ENCODE data around the gene SLC25A28. TPM values are rescaled to one million over a fixed set of nuclear protein-coding genes. Genes with fewer than 3 reads are reported as not detected.

SLC25A28 gene
- total and polyA plus RNA-seq, 8 donors: 32.5 to 55.8 (median 49.3) TPM

DNA sequence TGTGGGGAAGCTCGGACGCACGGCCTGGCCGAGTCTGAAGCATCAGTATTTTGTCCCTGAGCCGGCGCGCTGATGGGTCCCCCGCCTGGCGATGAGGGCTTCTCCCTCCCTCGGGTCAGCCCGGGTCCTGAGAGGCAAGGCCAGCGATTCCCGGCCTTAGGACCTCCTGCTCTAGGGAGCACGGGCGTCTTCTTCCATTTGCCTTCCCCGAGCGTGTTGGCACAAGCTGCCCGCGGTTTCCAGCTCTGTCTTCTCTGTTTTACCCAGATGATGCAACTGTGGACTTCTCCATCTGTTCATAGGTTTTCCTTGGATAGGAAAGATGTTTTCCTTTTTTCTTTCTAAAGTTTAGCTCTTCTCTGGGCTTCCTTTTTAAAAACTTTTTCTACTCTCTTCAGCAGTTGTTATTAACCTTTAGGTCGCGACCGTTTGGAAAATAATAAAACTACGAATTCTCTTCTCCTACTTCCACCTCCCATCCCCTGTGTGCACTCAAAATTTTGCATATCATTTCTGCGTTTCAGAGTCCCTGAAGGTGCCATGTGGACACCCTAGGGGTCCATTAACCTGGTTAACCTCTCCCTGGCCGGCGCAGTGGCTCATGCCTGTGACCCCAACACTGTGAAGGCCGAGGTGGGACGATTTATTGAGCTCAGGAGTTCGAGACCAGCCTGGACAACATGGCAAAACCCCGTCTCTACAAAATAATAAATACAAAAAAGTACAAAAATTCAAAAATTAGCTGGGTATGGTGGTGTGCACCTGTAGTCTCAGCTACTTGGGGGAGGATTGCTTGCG, 1.4 kb upstream of the SLC25A28 start:
- Histone ChIP-seq H3K36me3 (no peaks in the 10 kb centered on the region), H3K4me1 (peaks cover 31 to 37% of the 10 kb centered on the region in 2 donors), H3K27ac (peak overlapping the region; percentile 98), H3K9me3 (no peaks in the 10 kb centered on the region), H3K27me3 (no peaks in the 10 kb centered on the region), H3K4me3 (peak overlapping the region; percentile 82 to 91)
- ATAC-seq (peak; percentile 14), DNase-seq (peak in 1 of 4 donors; percentile 67)
- TF ChIP-seq, protein P1, sequence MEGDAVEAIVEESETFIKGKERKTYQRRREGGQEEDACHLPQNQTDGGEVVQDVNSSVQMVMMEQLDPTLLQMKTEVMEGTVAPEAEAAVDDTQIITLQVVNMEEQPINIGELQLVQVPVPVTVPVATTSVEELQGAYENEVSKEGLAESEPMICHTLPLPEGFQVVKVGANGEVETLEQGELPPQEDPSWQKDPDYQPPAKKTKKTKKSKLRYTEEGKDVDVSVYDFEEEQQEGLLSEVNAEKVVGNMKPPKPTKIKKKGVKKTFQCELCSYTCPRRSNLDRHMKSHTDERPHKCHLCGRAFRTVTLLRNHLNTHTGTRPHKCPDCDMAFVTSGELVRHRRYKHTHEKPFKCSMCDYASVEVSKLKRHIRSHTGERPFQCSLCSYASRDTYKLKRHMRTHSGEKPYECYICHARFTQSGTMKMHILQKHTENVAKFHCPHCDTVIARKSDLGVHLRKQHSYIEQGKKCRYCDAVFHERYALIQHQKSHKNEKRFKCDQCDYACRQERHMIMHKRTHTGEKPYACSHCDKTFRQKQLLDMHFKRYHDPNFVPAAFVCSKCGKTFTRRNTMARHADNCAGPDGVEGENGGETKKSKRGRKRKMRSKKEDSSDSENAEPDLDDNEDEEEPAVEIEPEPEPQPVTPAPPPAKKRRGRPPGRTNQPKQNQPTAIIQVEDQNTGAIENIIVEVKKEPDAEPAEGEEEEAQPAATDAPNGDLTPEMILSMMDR (IDR thresholded peaks at IDR 0.05): no peak
- intact Hi-C loops (cut with DNase I): no loop called here

DNA sequence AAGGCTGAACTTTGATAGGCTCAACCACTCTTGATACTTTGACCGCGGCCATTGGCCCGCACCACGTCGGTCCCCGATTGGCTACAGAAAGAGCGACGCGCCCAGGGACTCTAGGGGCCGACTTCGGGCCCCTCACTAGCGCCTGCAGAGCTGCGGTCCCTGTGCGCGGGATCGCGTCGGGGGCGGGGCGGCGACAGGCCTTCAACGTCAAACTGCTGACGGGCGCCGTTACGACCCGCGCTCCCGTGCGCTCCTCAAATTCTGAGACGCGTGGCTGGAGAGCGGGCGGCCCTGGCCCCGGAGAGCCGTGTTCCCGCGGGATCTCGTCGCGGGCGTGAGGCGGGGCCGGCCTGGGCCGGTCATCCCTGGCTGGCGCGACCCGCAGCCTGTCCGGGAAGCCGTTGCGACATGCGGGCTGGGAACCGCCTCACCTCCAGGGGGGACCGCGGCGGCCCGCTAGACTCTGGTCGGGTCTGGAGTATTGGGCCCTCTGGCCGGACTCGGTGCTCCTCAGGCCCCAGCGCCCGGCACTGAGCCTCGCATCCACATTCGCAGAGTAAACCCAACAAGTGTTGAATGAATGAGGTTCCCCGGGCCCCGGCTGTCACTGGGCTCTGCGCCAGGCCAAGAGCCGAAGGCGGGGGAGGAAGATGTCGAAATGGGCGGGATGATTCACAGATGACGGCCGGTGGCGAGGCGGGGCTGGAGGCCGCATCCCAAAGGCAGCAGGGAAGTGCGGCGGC, 643 bp upstream of the SLC25A28 start:
- TF ChIP-seq, protein P1 (IDR thresholded peaks at IDR 0.05): peak in 1 of 2 donors; percentile 6

DNA sequence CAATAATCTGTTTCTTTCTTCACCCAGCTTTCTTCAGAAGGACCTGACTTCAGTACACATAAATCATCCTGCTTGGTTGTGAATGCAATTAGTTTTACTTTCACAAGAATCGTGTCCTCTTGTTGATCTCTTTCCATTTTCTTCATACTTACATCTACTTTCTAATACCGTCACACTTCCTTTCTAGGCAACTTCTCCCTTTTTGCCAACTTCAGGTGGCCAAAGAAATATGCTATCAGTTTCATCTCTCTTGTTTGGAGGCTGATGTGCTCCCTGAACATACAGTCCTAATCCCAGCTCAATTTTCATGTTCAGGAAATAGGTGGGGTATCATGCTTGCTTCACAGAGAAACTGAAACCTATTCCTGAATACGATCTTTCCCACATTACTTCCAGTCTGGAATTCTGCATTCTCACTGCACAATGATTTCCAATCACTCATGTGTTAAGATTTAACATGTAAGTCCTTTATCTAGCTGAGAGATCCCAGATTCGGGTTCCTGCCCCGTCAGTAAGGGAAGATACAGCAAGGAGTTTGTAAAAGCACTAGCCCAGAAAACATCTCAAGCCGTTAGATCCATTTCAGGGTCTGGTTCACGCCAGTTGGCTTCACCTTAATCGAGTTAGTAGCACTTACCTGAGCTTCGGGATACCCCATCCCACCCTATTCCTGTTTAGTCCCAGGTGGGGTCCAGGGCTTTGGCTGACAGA, 994 bp downstream of the SLC25A28 start:
- Histone ChIP-seq H3K27me3 (no peaks in the 10 kb centered on the region), H3K9me3 (no peaks in the 10 kb centered on the region), H3K36me3 (peaks cover 0 to 4% of the 10 kb centered on the region in 2 donors), H3K4me1 (peaks cover 31 to 53% of the 10 kb centered on the region in 2 donors), H3K4me3 (peak overlapping the region; percentile 82 to 91), H3K27ac (peak overlapping the region; percentile 76 to 98)
- no peak for ATAC-seq
- TF ChIP-seq, protein P1 (IDR thresholded peaks at IDR 0.05): no peak
- intact Hi-C loops (cut with DNase I): loop anchor here in 1 of 2 donors (10.0 kb wide), 1 partner anchor 184 kb away; the partner anchor contains the start of gene GOT1
- DNase-seq: no peak

More for the DNA sequence above, 643 bp upstream of the SLC25A28 start:
- peaks cover 31 to 42% of the 10 kb centered on the region in 2 donors for H3K4me1 ChIP-seq
- no peaks in the 10 kb centered on the region for H3K27me3 ChIP-seq
- no peaks in the 10 kb centered on the region for H3K36me3 ChIP-seq
- peak; percentile 94 to 98 (median 94) for DNase-seq
- peak overlapping the region; percentile 98 for H3K27ac ChIP-seq
- H3K9me3 ChIP-seq: no peaks in the 10 kb centered on the region
- intact Hi-C loops (cut with DNase I): no loop called here
- peak overlapping the region; percentile 82 to 91 for H3K4me3 ChIP-seq
- peak; percentile 91 for ATAC-seq

DNA sequence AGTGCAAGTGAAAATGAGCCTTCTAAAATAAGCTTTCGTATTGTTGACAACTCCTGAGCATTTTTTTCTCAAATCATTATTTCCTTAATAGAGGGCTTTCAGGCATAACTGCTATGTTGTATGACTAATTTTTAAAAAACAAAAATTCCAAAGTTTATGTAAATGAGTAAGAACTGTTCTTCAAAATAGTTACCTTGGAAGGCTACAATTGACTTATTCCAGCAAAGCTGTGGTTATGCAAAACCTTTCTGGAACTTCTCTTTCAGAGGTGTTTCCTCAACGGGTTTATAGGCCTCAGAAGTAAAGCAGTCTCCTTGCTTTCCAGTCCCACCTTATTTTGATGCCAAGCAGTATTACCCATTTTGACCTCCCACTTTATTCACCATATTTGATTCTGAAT, 2.5 kb downstream of the SLC25A28 start:
- Histone ChIP-seq H3K9me3 (no peaks in the 10 kb centered on the region), H3K27ac (no peak overlapping the region), H3K27me3 (no peaks in the 10 kb centered on the region), H3K4me3 (peak overlapping the region; percentile 3 to 91), H3K36me3 (peaks cover 0 to 15% of the 10 kb centered on the region in 2 donors), H3K4me1 (peaks cover 31 to 53% of the 10 kb centered on the region in 2 donors)
- ATAC-seq: no peak
- intact Hi-C loops (cut with DNase I): loop anchor here in 1 of 2 donors (10.0 kb wide), 1 partner anchor 183 kb away; the partner anchor contains the start of gene GOT1
- no peak for DNase-seq
- TF ChIP-seq, protein P1 (IDR thresholded peaks at IDR 0.05): no peak

All from left lung (tissue), 10 donors.